ENCODE measurements around the gene RBAK. TPM values are rescaled to one million over a fixed set of nuclear protein-coding genes. Genes with fewer than 3 reads are reported as not detected.
"Not testable (repeated sequence)": the region's sequence is repeated elsewhere in the genome, so short reads cannot be mapped to it uniquely, and the experiment has no call there.

The RBAK gene
- total and polyA plus RNA-seq, 2 donors, result 7.9 to 8.0 TPM

DNA sequence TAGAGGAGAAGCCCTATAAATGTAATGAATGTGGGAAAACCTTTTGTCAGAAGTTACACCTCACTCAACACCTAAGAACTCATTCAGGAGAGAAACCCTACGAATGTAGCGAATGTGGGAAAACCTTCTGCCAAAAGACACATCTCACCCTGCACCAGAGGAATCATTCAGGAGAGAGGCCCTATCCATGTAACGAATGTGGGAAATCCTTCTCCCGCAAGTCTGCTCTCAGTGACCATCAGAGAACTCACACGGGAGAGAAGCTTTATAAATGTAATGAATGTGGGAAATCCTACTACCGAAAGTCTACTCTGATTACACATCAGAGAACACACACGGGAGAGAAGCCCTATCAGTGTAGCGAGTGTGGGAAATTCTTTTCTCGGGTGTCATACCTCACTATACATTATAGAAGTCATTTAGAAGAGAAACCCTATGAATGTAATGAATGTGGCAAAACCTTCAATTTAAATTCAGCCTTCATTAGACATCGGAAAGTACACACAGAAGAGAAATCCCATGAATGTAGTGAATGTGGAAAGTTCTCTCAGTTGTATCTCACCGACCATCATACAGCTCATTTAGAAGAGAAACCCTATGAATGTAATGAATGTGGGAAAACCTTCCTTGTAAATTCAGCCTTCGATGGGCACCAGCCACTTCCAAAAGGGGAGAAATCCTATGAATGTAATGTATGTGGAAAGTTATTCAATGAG is 18.9 kb downstream of the RBAK start:
- no peak overlapping the region for H3K27ac ChIP-seq (ENCODE audit: low read depth in 1 of 2, low read length in 1 of 2)
- H3K4me1 ChIP-seq (ENCODE audit: control insufficient read depth in 2 of 2, insufficient read depth in 2 of 2, low read length in 2 of 2), result no peaks in the 10 kb centered on the region
- 98% methylated on average over 12 of the region's 12 CpGs for WGBS
- no peak for DNase-seq (ENCODE audit: low read depth in 6 of 9, low spot score in 9 of 9)
- H3K9me3 ChIP-seq (ENCODE audit: control insufficient read depth in 2 of 2, insufficient read depth in 1 of 2, low read length in 1 of 2), result peaks cover 17 to 24% of the 10 kb centered on the region in 2 donors
- no peak overlapping the region for H3K4me3 ChIP-seq (ENCODE audit: low read length in 2 of 2)
- peaks cover 46 to 54% of the 10 kb centered on the region in 2 donors for H3K36me3 ChIP-seq (ENCODE audit: control insufficient read depth in 2 of 2, insufficient read depth in 2 of 2, low read length in 1 of 2)
- no peaks in the 10 kb centered on the region for H3K27me3 ChIP-seq (ENCODE audit: control insufficient read depth in 2 of 2, insufficient read depth in 1 of 2, low read length in 1 of 2)

DNA sequence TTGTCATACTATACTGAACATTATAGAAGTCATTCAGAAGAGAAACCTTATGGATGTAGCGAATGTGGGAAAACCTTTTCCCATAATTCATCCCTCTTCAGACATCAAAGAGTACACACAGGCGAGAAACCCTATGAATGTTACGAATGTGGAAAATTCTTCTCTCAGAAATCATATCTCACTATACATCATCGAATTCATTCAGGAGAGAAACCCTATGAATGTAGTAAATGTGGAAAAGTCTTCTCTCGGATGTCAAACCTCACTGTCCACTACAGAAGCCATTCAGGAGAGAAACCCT is 19.4 kb downstream of the RBAK start:
- Histone ChIP-seq H3K27me3 (ENCODE audit: control insufficient read depth in 2 of 2, insufficient read depth in 1 of 2, low read length in 1 of 2) (no peaks in the 10 kb centered on the region), H3K9me3 (ENCODE audit: control insufficient read depth in 2 of 2, insufficient read depth in 1 of 2, low read length in 1 of 2) (peaks cover 22 to 24% of the 10 kb centered on the region in 2 donors), H3K4me3 (ENCODE audit: low read length in 2 of 2) (no peak overlapping the region), H3K36me3 (ENCODE audit: control insufficient read depth in 2 of 2, insufficient read depth in 2 of 2, low read length in 1 of 2) (peaks cover 46 to 50% of the 10 kb centered on the region in 2 donors), H3K27ac (ENCODE audit: low read depth in 1 of 2, low read length in 1 of 2) (no peak overlapping the region), H3K4me1 (ENCODE audit: control insufficient read depth in 2 of 2, insufficient read depth in 2 of 2, low read length in 2 of 2) (no peaks in the 10 kb centered on the region)
- WGBS, result 98% methylated on average over 5 of the region's 5 CpGs
- no peak for DNase-seq (ENCODE audit: low read depth in 6 of 9, low spot score in 9 of 9)

DNA sequence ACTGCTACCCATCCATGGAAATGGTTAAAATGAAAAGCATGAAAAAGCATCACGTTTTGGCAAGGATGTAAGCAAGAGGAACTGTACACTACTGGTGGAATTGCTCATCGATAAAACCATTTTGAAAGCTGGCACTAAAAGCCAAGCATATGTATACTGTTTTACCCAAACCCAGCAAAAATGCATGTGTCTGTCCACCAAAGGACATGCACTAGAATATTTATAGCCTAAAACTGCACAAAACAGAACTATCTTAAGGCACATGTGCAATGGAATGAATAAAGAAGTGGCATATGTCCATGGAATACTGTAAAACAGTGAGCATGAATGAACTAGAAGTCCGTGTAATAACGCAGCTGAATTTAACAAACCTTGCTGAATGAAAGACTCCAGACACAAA is 22.9 kb downstream of the RBAK start:
- H3K27ac ChIP-seq (ENCODE audit: low read depth in 1 of 2, low read length in 1 of 2), result no peak overlapping the region
- H3K9me3 ChIP-seq (ENCODE audit: control insufficient read depth in 2 of 2, insufficient read depth in 1 of 2, low read length in 1 of 2), result peaks cover 18 to 27% of the 10 kb centered on the region in 2 donors
- 87% methylated on average over 4 of the region's 4 CpGs for WGBS
- H3K36me3 ChIP-seq (ENCODE audit: control insufficient read depth in 2 of 2, insufficient read depth in 2 of 2, low read length in 1 of 2), result peaks cover 17 to 19% of the 10 kb centered on the region in 2 donors
- no peak overlapping the region for H3K4me3 ChIP-seq (ENCODE audit: low read length in 2 of 2)
- DNase-seq (ENCODE audit: low read depth in 6 of 9, low spot score in 9 of 9), result no peak
- peaks cover 9 to 23% of the 10 kb centered on the region in 2 donors for H3K27me3 ChIP-seq (ENCODE audit: control insufficient read depth in 2 of 2, insufficient read depth in 1 of 2, low read length in 1 of 2)
- no peaks in the 10 kb centered on the region for H3K4me1 ChIP-seq (ENCODE audit: control insufficient read depth in 2 of 2, insufficient read depth in 2 of 2, low read length in 2 of 2)

DNA sequence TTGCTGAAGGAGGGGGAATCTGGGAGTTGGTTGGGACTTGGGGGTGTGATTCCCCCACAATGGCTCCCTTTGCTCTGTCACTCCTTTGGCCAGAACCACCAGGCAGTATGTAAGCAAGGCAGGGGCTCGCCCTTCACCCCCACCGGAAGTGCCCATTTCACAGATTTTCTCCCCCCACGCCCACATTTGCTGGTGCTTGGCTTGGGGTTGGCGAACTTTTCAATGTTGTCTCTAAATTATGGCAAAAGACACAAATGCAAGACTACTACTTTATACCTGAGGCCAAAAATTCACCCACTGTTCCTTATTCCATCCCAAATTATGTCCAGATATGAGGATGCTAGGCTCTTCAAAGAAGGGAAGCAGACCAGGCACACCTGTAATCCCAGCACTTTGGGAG is 24.5 kb downstream of the RBAK start:
- Histone ChIP-seq H3K4me1 (ENCODE audit: control insufficient read depth in 2 of 2, insufficient read depth in 2 of 2, low read length in 2 of 2) (no peaks in the 10 kb centered on the region), H3K27me3 (ENCODE audit: control insufficient read depth in 2 of 2, insufficient read depth in 1 of 2, low read length in 1 of 2) (peaks cover 9 to 27% of the 10 kb centered on the region in 2 donors), H3K36me3 (ENCODE audit: control insufficient read depth in 2 of 2, insufficient read depth in 2 of 2, low read length in 1 of 2) (peaks cover 0 to 2% of the 10 kb centered on the region in 2 donors), H3K9me3 (ENCODE audit: control insufficient read depth in 2 of 2, insufficient read depth in 1 of 2, low read length in 1 of 2) (peaks cover 7 to 22% of the 10 kb centered on the region in 2 donors), H3K4me3 (ENCODE audit: low read length in 2 of 2) (no peak overlapping the region), H3K27ac (ENCODE audit: low read depth in 1 of 2, low read length in 1 of 2) (no peak overlapping the region)
- DNase-seq (ENCODE audit: low read depth in 6 of 9, low spot score in 9 of 9), result no peak
- WGBS, result 96% methylated on average over 4 of the region's 4 CpGs

DNA sequence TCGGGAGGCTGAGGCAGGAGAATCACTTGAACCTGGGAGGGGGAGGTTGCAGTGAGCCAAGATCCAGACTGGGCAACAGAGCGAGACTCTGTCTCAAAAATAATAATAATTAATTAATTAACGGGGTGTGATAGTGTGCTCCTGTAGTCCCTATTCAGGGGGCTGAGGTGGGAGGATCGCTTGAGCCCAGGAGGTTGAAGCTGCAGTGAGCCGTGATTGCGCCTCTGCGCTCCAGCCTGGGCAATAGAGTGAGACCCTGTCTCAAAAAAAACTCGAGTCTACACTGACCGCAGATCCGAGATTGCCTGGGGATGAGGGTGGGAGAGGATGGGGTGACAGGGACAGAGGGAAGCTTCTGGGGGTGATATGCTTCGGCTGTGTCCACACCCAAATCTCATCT is 29.5 kb downstream of the RBAK start:
- 90% methylated on average over 11 of the region's 11 CpGs for WGBS
- DNase-seq (ENCODE audit: low read depth in 6 of 9, low spot score in 9 of 9), result not testable (repeated sequence)

DNA sequence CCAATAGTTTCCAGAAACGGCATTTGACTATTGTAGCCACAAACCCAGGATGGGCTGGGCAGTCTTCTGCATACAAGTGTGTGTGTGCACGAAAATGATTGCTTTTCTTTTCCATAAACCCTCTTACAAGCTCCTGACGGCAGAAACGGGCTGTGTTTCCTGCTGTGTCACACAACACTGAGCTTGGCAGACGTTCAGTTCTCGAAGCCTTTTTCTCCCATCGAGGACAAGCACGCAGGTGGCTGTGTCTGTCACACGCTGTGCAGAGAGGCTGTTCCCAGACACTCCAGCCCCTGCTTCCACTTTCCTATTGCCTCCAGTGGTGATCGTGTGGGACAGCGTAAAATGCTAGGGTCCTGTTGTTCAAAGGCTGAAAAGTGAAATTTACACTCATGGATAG is 32.1 kb downstream of the RBAK start:
- DNase-seq (ENCODE audit: low read depth in 6 of 9, low spot score in 9 of 9), result no peak
- WGBS, result 27% methylated on average over 11 of the region's 11 CpGs
- peaks cover under 1 to 11% of the 10 kb centered on the region in 2 donors for H3K27me3 ChIP-seq (ENCODE audit: control insufficient read depth in 2 of 2, insufficient read depth in 1 of 2, low read length in 1 of 2)

More for the DNA sequence above, 29.5 kb downstream of the RBAK start:
- H3K27ac ChIP-seq (ENCODE audit: low read depth in 1 of 2, low read length in 1 of 2); H3K4me1 ChIP-seq (ENCODE audit: control insufficient read depth in 2 of 2, insufficient read depth in 2 of 2, low read length in 2 of 2); H3K4me3 ChIP-seq (ENCODE audit: low read length in 2 of 2); H3K36me3 ChIP-seq (ENCODE audit: control insufficient read depth in 2 of 2, insufficient read depth in 2 of 2, low read length in 1 of 2): not testable (repeated sequence)
- H3K9me3 ChIP-seq (ENCODE audit: control insufficient read depth in 2 of 2, insufficient read depth in 1 of 2, low read length in 1 of 2), result peaks cover 6 to 14% of the 10 kb centered on the region in 2 donors
- H3K27me3 ChIP-seq (ENCODE audit: control insufficient read depth in 2 of 2, insufficient read depth in 1 of 2, low read length in 1 of 2), result peaks cover 9 to 27% of the 10 kb centered on the region in 2 donors

DNA sequence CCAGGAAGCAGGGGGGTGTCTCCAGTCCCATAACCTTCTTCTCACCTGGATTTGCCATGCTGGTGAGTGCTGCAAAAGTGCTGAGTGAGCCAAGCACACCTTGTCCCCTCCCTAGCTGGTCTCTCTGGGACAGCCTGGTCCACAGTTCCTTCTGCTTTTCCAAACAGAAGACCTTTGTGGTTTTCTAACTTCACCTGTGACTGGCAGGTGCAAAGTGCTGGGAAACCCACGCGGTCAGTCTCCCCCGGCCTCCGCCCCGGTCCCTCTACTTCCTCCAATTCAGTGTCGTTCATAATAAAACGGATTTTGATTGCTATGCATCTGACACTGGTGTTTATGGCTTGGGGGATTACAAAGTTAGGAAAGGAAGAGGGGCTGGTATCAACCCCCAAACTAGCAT is 37.1 kb downstream of the RBAK start:
- no peak for DNase-seq (ENCODE audit: low read depth in 6 of 9, low spot score in 9 of 9)
- 11% methylated on average over 7 of the region's 7 CpGs for WGBS
- peaks cover 0 to 3% of the 10 kb centered on the region in 2 donors for H3K4me1 ChIP-seq (ENCODE audit: control insufficient read depth in 2 of 2, insufficient read depth in 2 of 2, low read length in 2 of 2)
- H3K27ac ChIP-seq (ENCODE audit: low read depth in 1 of 2, low read length in 1 of 2), result no peak overlapping the region
- H3K4me3 ChIP-seq (ENCODE audit: low read length in 2 of 2), result no peak overlapping the region
- peaks cover 0 to 14% of the 10 kb centered on the region in 2 donors for H3K27me3 ChIP-seq (ENCODE audit: control insufficient read depth in 2 of 2, insufficient read depth in 1 of 2, low read length in 1 of 2)
- H3K9me3 ChIP-seq (ENCODE audit: control insufficient read depth in 2 of 2, insufficient read depth in 1 of 2, low read length in 1 of 2), result no peaks in the 10 kb centered on the region
- H3K36me3 ChIP-seq (ENCODE audit: control insufficient read depth in 2 of 2, insufficient read depth in 2 of 2, low read length in 1 of 2), result no peaks in the 10 kb centered on the region

More for the DNA sequence above, 32.1 kb downstream of the RBAK start:
- Histone ChIP-seq H3K4me1 (ENCODE audit: control insufficient read depth in 2 of 2, insufficient read depth in 2 of 2, low read length in 2 of 2) (no peaks in the 10 kb centered on the region), H3K27ac (ENCODE audit: low read depth in 1 of 2, low read length in 1 of 2) (no peak overlapping the region), H3K4me3 (ENCODE audit: low read length in 2 of 2) (no peak overlapping the region), H3K9me3 (ENCODE audit: control insufficient read depth in 2 of 2, insufficient read depth in 1 of 2, low read length in 1 of 2) (peaks cover 0 to 1% of the 10 kb centered on the region in 2 donors), H3K36me3 (ENCODE audit: control insufficient read depth in 2 of 2, insufficient read depth in 2 of 2, low read length in 1 of 2) (no peaks in the 10 kb centered on the region)

DNA sequence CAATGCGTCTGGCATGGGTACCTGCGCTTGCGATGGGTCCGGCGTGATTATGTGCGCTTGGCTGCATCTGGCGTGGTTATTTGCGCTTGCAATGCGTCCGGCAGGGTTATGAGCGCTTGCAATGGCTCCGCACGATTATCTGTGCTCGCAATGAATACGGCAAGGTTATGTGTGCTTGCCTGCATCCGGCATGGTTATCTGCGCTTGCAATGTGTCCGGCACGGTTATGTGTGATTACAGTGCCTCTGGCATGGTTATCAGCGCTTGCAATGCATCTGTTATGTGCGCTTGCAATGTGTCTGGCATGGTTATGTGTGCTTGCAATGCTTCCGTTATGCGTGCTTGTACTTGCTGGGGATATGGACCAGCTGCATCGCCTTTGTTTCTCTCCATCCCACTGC is 37.7 kb downstream of the RBAK start:
- DNase-seq (ENCODE audit: low read depth in 6 of 9, low spot score in 9 of 9), result no peak
- 94% methylated on average over 24 of the region's 24 CpGs for WGBS
- Histone ChIP-seq H3K4me3 (ENCODE audit: low read length in 2 of 2) (no peak overlapping the region), H3K36me3 (ENCODE audit: control insufficient read depth in 2 of 2, insufficient read depth in 2 of 2, low read length in 1 of 2) (no peaks in the 10 kb centered on the region), H3K27ac (ENCODE audit: low read depth in 1 of 2, low read length in 1 of 2) (no peak overlapping the region), H3K27me3 (ENCODE audit: control insufficient read depth in 2 of 2, insufficient read depth in 1 of 2, low read length in 1 of 2) (peaks cover 0 to 14% of the 10 kb centered on the region in 2 donors), H3K9me3 (ENCODE audit: control insufficient read depth in 2 of 2, insufficient read depth in 1 of 2, low read length in 1 of 2) (no peaks in the 10 kb centered on the region), H3K4me1 (ENCODE audit: control insufficient read depth in 2 of 2, insufficient read depth in 2 of 2, low read length in 2 of 2) (peaks cover 0 to 3% of the 10 kb centered on the region in 2 donors)

DNA sequence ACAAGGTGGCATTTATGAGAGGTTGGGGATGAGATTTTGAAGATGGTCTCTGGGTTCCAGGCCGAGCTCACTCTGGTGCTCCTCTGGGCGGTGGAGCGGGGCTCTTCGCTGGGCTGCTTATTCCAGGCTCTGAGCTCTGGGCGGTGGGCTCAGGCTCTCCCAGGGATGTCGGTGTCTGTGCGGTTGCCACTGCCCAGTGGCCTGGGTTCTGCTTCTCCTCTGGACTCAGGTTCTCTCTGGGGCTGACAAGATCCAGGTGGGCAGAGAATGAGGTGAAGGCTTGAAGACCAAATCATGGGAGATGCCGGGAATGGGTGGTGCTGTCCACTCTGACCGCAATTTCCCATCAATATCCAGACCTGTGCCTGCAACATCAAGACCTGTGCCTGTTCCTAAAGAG is 40.6 kb downstream of the RBAK start:
- no peaks in the 10 kb centered on the region for H3K9me3 ChIP-seq (ENCODE audit: control insufficient read depth in 2 of 2, insufficient read depth in 1 of 2, low read length in 1 of 2)
- H3K27ac ChIP-seq (ENCODE audit: low read depth in 1 of 2, low read length in 1 of 2), result no peak overlapping the region
- no peak for DNase-seq (ENCODE audit: low read depth in 6 of 9, low spot score in 9 of 9)
- H3K4me1 ChIP-seq (ENCODE audit: control insufficient read depth in 2 of 2, insufficient read depth in 2 of 2, low read length in 2 of 2), result peaks cover 0 to 3% of the 10 kb centered on the region in 2 donors
- no peak overlapping the region for H3K4me3 ChIP-seq (ENCODE audit: low read length in 2 of 2)
- H3K36me3 ChIP-seq (ENCODE audit: control insufficient read depth in 2 of 2, insufficient read depth in 2 of 2, low read length in 1 of 2), result no peaks in the 10 kb centered on the region
- H3K27me3 ChIP-seq (ENCODE audit: control insufficient read depth in 2 of 2, insufficient read depth in 1 of 2, low read length in 1 of 2), result peaks cover 0 to 14% of the 10 kb centered on the region in 2 donors
- 86% methylated on average over 9 of the region's 9 CpGs for WGBS
